ENCODE measurements around the gene IFNL1.

DNA sequence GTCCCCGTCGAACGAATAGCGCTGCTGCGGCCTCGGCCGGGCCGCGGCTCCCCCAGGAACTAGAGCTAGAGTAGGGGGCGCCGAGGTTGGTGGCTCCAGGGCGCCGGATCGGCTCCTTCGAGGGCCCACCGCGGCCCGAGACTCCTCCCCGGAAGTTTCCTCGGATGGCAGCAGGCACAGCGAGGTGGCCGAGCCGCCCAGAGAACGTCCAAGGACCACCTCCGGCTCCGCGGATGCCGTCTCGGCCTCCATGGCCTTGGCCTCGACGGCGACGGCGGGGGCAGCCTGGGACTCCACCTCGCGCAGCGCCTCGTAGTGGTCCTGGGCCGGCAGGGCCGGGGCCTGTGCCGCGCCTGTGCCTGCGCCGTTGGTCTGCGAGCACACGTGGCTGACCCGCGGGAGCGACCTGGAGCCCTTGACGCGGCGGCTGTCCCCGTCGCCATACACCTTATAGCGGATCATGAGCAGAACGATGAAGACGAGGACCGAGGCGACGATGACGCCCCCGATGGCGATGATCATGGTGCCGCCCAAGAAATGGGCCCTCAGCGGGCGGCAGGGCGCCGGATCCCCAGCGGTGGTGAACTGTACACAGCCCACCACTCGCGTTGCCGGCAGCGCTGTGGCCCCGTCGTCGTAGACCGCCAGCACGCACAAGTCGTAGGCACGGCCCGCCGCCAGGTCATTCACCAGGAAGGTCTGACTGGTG, 11.8 kb downstream of the IFNL1 start:
- TF ChIP-seq, protein P1, sequence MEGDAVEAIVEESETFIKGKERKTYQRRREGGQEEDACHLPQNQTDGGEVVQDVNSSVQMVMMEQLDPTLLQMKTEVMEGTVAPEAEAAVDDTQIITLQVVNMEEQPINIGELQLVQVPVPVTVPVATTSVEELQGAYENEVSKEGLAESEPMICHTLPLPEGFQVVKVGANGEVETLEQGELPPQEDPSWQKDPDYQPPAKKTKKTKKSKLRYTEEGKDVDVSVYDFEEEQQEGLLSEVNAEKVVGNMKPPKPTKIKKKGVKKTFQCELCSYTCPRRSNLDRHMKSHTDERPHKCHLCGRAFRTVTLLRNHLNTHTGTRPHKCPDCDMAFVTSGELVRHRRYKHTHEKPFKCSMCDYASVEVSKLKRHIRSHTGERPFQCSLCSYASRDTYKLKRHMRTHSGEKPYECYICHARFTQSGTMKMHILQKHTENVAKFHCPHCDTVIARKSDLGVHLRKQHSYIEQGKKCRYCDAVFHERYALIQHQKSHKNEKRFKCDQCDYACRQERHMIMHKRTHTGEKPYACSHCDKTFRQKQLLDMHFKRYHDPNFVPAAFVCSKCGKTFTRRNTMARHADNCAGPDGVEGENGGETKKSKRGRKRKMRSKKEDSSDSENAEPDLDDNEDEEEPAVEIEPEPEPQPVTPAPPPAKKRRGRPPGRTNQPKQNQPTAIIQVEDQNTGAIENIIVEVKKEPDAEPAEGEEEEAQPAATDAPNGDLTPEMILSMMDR (IDR thresholded peaks at IDR 0.05 in 4 of 5, conservative IDR thresholded peaks at IDR 0.05 in 1 of 5), result no peak
- no peak for TF ChIP-seq POLR2A (IDR thresholded peaks at IDR 0.05)
